ENCODE measurements around the gene SLCO2A1. TPM values are rescaled to one million over a fixed set of nuclear protein-coding genes. Genes with fewer than 3 reads are reported as not detected.

Gene SLCO2A1
- total and polyA plus RNA-seq, 4 experiments from 2014 or later: not detected

DNA sequence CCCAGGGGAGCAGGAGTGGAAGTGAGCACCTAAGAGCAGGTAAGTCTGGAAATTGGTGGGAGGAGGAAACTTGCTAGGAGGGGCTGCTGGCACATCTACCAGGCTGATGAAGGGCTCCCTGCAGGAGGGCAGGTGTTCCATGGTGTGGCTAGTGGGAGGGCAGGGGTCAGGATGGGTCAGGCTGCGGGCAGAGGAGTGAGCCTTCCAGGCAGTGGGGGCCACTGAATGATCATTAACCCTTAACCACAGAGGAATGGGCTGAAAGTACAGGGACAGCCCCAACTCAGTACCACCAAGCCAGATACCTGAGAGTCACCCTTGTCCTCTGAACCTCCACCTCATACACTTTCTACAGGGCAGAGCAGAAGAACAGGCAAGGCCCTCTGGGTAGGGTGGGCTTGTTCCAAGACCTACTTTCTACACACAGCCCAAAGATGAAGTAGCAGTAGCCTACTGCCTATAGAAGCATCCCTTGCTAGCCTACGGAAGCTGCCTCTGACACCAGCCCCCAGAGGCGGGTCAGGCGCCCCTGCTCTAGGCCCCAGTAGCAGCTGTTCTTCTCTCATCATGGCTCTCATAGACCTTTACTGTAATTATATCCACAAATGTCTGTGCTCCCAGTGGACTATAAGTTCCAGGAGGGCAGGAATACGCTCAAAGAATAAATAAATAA, 138.6 kb downstream of the SLCO2A1 start:
- ChIA-PET POLR2A (ENCODE audit: partially characterized antibody) (no interaction called here), CTCF (ENCODE audit: partially characterized antibody) (no interaction called here)
- Histone ChIP-seq H3K27ac (ENCODE audit: low read depth, low read length) (no peak overlapping the region), H3K4me1 (ENCODE audit: insufficient read depth, low read length) (no peaks in the 10 kb centered on the region), H3K4me3 (ENCODE audit: low read length in 2 of 2) (no peak overlapping the region), H3K9me3 (ENCODE audit: control insufficient read depth in 1 of 2, low read length in 2 of 2) (no peaks in the 10 kb centered on the region), H3K36me3 (ENCODE audit: insufficient read depth, low read length) (no peaks in the 10 kb centered on the region), H3K27me3 (ENCODE audit: insufficient read depth, low read length) (no peaks in the 10 kb centered on the region)
- H3K4me1 Mint-ChIP-seq: peaks cover 0 to 7% (median 3%) of the 10 kb centered on the region in 4 donors
- intact Hi-C loops (cut with micrococcal nuclease): no loop called here
- no peak overlapping the region for H3K4me3 Mint-ChIP-seq
- DNase-seq: no peak
- peaks cover 12 to 26% of the 10 kb centered on the region in 2 donors for H3K27me3 Mint-ChIP-seq
- peak overlapping the region in 1 of 7 donors; percentile 77 for H3K27ac Mint-ChIP-seq
- no peaks in the 10 kb centered on the region for H3K36me3 Mint-ChIP-seq
- H3K9me3 Mint-ChIP-seq: no peaks in the 10 kb centered on the region

DNA sequence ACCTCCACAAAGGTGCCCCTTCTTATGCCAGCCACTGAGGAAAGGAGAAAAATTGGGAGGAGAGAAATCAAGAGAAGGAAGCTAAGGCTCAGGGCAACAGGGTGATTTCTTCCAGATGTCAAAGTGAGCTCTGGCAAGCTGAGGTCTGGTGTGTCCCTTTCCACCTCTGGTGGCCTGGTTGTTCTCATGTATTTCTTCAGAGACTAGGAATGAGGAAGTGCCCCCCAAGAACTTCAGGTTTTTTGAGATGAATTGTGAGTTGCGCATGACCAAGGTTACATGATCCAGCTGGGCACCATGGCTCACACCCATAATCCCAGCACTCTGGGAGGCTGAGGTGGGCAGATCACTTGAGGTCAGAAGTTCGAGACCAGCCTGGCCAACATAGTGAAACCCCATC, 139.7 kb downstream of the SLCO2A1 start:
- Mint-ChIP-seq H3K36me3 (no peaks in the 10 kb centered on the region), H3K9me3 (no peaks in the 10 kb centered on the region), H3K4me1 (peaks cover 0 to 7% (median 2%) of the 10 kb centered on the region in 4 donors), H3K27me3 (peaks cover 12 to 25% of the 10 kb centered on the region in 2 donors), H3K4me3 (no peak overlapping the region), H3K27ac (no peak overlapping the region)
- Histone ChIP-seq H3K4me1 (ENCODE audit: insufficient read depth, low read length) (no peaks in the 10 kb centered on the region), H3K4me3 (ENCODE audit: low read length in 2 of 2) (no peak overlapping the region), H3K27ac (ENCODE audit: low read depth, low read length) (no peak overlapping the region), H3K36me3 (ENCODE audit: insufficient read depth, low read length) (no peaks in the 10 kb centered on the region), H3K27me3 (ENCODE audit: insufficient read depth, low read length) (no peaks in the 10 kb centered on the region), H3K9me3 (ENCODE audit: control insufficient read depth in 1 of 2, low read length in 2 of 2) (no peaks in the 10 kb centered on the region)
- POLR2A ChIA-PET (ENCODE audit: partially characterized antibody): no interaction called here
- CTCF ChIA-PET (ENCODE audit: partially characterized antibody): no interaction called here
- DNase-seq: no peak
- intact Hi-C loops (cut with micrococcal nuclease): no loop called here

DNA sequence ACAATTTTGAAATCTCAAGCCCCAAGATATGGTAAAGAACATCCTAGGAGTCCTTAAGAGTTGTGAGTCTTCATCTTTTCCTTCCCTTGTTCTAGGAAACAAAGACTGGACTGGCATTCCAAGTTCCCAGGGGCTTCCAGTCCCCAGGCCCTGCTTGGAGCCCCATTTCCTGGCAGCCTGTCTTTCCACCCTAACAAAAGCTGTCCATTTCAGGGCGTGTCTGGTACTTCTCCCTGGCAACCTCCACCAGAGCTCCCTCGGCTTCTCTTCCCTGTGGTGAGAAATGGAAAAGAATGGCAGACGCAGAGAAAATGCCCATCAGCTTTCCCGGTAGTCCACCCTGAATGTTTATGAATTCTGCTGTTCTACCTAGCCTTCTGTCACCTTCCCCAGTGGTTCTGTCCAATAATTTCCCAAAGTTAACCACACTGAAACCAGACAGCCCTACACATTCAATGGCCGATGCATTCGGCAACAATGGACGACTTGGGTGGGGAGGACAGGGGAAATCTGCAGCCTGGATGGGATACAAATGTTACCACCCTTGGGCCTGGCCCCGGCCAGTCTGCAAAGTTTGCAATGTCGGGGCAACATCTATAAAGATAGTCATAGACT, 140.9 kb downstream of the SLCO2A1 start:
- Histone ChIP-seq H3K27me3 (ENCODE audit: insufficient read depth, low read length) (no peaks in the 10 kb centered on the region), H3K9me3 (ENCODE audit: control insufficient read depth in 1 of 2, low read length in 2 of 2) (no peaks in the 10 kb centered on the region), H3K36me3 (ENCODE audit: insufficient read depth, low read length) (no peaks in the 10 kb centered on the region), H3K4me3 (ENCODE audit: low read length in 2 of 2) (no peak overlapping the region), H3K4me1 (ENCODE audit: insufficient read depth, low read length) (no peaks in the 10 kb centered on the region), H3K27ac (ENCODE audit: low read depth, low read length) (no peak overlapping the region)
- H3K27ac Mint-ChIP-seq: no peak overlapping the region
- no peaks in the 10 kb centered on the region for H3K9me3 Mint-ChIP-seq
- peaks cover 0 to 11% (median 3%) of the 10 kb centered on the region in 4 donors for H3K4me1 Mint-ChIP-seq
- H3K4me3 Mint-ChIP-seq: no peak overlapping the region
- no peak for DNase-seq
- intact Hi-C loops (cut with micrococcal nuclease): no loop called here
- ChIA-PET CTCF (ENCODE audit: partially characterized antibody) (no interaction called here), POLR2A (ENCODE audit: partially characterized antibody) (no interaction called here)
- H3K36me3 Mint-ChIP-seq: no peaks in the 10 kb centered on the region
- H3K27me3 Mint-ChIP-seq: peaks cover 18 to 27% of the 10 kb centered on the region in 2 donors

DNA sequence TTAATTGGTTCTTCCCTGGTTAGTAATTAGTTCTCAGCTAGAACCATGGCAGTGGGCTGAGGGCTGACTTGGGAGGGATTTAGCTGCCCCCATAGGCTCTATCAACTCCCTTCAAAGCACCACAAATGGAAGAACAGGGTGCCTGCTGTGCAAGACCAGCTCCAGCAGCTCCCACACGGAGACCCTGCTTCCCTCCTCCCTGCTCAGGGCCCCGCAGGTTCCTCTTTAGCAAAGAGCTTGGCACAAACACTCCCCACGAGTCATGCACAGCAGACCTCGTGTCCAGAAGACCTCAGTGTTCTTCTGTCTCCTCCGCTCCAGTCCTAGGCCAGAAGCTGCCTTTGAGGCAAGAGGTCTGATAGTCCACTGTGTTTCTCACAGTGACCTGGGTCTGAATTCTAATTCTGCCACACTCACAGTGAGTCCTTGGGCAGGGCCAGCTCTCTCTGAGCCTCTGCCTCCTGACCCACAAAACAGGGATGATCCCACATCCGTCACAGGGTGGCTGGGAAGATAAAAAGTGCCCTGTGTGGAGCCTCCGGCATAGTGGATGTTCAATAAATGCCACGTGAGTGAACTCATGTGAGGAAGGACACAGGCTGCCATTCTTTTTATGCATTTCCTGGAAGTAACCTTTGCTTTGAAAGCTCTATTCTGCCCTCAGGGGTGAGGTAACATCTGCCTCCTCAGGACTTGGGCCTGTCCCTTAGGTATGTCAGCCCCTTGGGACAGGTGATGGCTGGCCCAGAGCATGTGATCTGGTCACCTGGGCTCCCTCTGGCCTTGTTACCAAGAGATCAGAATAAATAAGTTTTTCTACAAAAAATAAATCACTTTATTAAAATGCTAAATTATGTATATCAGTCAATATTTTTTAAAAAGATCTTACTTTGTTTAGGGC, 141.7 kb downstream of the SLCO2A1 start:
- Histone ChIP-seq H3K27me3 (ENCODE audit: insufficient read depth, low read length) (no peaks in the 10 kb centered on the region), H3K4me3 (ENCODE audit: low read length in 2 of 2) (no peak overlapping the region), H3K36me3 (ENCODE audit: insufficient read depth, low read length) (no peaks in the 10 kb centered on the region), H3K4me1 (ENCODE audit: insufficient read depth, low read length) (no peaks in the 10 kb centered on the region), H3K9me3 (ENCODE audit: control insufficient read depth in 1 of 2, low read length in 2 of 2) (no peaks in the 10 kb centered on the region), H3K27ac (ENCODE audit: low read depth, low read length) (no peak overlapping the region)
- DNase-seq: no peak
- no peaks in the 10 kb centered on the region for H3K9me3 Mint-ChIP-seq
- no peaks in the 10 kb centered on the region for H3K36me3 Mint-ChIP-seq
- H3K4me1 Mint-ChIP-seq: peaks cover 0 to 14% (median 7%) of the 10 kb centered on the region in 4 donors
- H3K27ac Mint-ChIP-seq: no peak overlapping the region
- POLR2A ChIA-PET (ENCODE audit: partially characterized antibody): no interaction called here
- CTCF ChIA-PET (ENCODE audit: partially characterized antibody): no interaction called here
- intact Hi-C loops (cut with micrococcal nuclease): no loop called here
- peaks cover 17 to 19% of the 10 kb centered on the region in 2 donors for H3K27me3 Mint-ChIP-seq
- no peak overlapping the region for H3K4me3 Mint-ChIP-seq

DNA sequence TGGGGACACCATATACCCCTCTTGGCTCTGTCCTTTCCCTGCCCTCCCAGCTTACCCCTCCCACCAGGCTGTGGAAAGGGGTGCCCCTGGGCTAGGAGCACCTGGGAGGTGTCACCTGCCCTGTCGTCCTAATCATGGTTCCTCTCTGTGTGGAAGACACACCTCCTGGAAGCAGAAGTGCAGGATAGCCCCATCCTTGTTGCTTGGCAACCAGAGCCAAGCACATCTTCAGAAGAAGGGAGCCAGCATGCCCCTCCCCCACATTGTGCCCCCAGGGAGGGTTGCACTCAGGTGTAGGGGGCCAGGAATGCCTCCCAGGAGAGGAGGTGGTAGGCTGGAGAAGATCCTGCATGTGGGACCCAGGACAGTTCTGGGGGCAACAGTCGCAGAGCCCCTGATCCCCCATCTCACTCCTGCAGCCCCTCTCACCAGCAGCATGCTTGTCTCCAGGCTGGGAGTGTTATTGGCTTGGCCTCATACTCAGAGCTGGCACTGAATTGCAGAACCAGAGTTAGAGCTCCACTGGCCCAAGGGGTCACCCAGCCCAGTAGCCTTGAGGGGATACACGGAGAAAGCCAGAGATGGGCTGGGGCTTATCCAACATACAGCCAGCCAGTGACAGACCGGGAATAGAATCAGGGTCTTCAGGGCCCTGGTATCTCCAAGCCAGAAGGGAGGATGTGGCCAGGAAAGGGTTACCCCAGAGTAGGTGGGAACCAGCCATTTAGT, 142.5 kb downstream of the SLCO2A1 start:
- no peak for DNase-seq
- ChIA-PET POLR2A (ENCODE audit: partially characterized antibody) (no interaction called here), CTCF (ENCODE audit: partially characterized antibody) (no interaction called here)
- Histone ChIP-seq H3K4me3 (ENCODE audit: low read length in 2 of 2) (no peak overlapping the region), H3K4me1 (ENCODE audit: insufficient read depth, low read length) (peaks cover 7% of the 10 kb centered on the region), H3K9me3 (ENCODE audit: control insufficient read depth in 1 of 2, low read length in 2 of 2) (no peaks in the 10 kb centered on the region), H3K36me3 (ENCODE audit: insufficient read depth, low read length) (no peaks in the 10 kb centered on the region), H3K27me3 (ENCODE audit: insufficient read depth, low read length) (no peaks in the 10 kb centered on the region), H3K27ac (ENCODE audit: low read depth, low read length) (no peak overlapping the region)
- intact Hi-C loops (cut with micrococcal nuclease): no loop called here
- Mint-ChIP-seq H3K36me3 (no peaks in the 10 kb centered on the region), H3K27ac (no peak overlapping the region), H3K9me3 (no peaks in the 10 kb centered on the region), H3K4me3 (no peak overlapping the region), H3K4me1 (peaks cover 0 to 22% (median 12%) of the 10 kb centered on the region in 4 donors), H3K27me3 (peaks cover 15 to 17% of the 10 kb centered on the region in 2 donors)

DNA sequence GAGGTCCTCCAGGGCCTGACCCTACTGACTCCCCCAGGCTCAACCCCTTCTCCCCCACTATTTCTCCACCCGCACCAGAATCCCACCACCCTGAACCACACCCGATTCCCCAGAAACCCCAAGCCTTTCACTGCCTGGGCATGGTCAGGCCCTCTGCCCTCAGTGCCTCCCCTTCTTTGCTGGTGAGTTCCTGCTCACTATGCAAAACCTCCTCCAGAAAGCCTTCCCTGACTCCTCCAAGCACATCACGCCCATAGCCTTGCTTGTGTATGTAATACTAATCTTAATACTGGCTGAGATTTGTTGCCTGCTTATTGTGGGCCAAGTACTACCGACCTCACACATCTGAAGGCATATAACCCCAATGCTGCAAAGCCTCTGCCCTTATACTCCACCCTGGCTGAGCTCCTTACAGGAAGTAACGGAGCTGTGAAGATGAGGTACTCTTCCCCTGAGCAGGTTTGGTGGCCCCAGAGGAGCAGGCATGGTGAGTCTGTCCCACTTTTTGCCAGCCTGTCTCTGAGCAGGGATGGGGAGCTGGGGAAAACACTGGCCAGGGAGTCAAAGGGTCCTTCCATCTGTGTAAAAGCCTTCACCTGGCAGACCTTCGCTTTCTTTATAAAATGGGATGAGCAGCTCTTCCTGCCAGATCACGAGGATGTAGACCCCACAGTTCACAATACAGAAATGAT, 143.5 kb downstream of the SLCO2A1 start:
- CTCF ChIA-PET (ENCODE audit: partially characterized antibody): no interaction called here
- H3K36me3 Mint-ChIP-seq: no peaks in the 10 kb centered on the region
- no peak overlapping the region for H3K4me3 Mint-ChIP-seq

More for the DNA sequence above, 143.5 kb downstream of the SLCO2A1 start:
- H3K27ac Mint-ChIP-seq: no peak overlapping the region
- POLR2A ChIA-PET (ENCODE audit: partially characterized antibody): no interaction called here
- Histone ChIP-seq H3K27me3 (ENCODE audit: insufficient read depth, low read length) (no peaks in the 10 kb centered on the region), H3K36me3 (ENCODE audit: insufficient read depth, low read length) (no peaks in the 10 kb centered on the region), H3K27ac (ENCODE audit: low read depth, low read length) (no peak overlapping the region), H3K4me3 (ENCODE audit: low read length in 2 of 2) (no peak overlapping the region), H3K4me1 (ENCODE audit: insufficient read depth, low read length) (peaks cover 9% of the 10 kb centered on the region), H3K9me3 (ENCODE audit: control insufficient read depth in 1 of 2, low read length in 2 of 2) (no peaks in the 10 kb centered on the region)
- no peak for DNase-seq
- H3K9me3 Mint-ChIP-seq: no peaks in the 10 kb centered on the region
- intact Hi-C loops (cut with micrococcal nuclease): no loop called here
- H3K27me3 Mint-ChIP-seq: peaks cover 10 to 13% of the 10 kb centered on the region in 2 donors
- peaks cover 0 to 32% (median 19%) of the 10 kb centered on the region in 4 donors for H3K4me1 Mint-ChIP-seq

Measured in CD4-positive, alpha-beta memory T cell (primary cell).